Cerebellar cortex (tissue), 1 donor: ENCODE data around the gene ZNF804A.
"Not testable (repeated sequence)": the region's sequence is repeated elsewhere in the genome, so short reads cannot be mapped to it uniquely, and the experiment has no call there.

ENCODE experiments used
- DNase-seq: peaks from one replicate; pipeline ENCODE4 v3.0.0-alpha.2; 2015; ENCODE audit warnings: low spot score

ZNF804A gene

GRCh38 chr2:184824597-184824996 lies 226.3 kb downstream of the ZNF804A start:
- DNase-seq, result no peak

- no peak for DNase-seq
Observed at GRCh38 chr2:184830531-184830930, 232.2 kb downstream of the ZNF804A start.

- no peak for DNase-seq
Observed at GRCh38 chr2:184834699-184835397, 236.5 kb downstream of the ZNF804A start.

- DNase-seq, result no peak
Observed at GRCh38 chr2:184835398-184835715, 237.0 kb downstream of the ZNF804A start.

GRCh38 chr2:184847331-184847730 lies 249.0 kb downstream of the ZNF804A start:
- no peak for DNase-seq

GRCh38 chr2:184849516-184849915 lies 251.2 kb downstream of the ZNF804A start:
- no peak for DNase-seq

- no peak for DNase-seq
Observed at GRCh38 chr2:184851576-184851975, 253.2 kb downstream of the ZNF804A start.

GRCh38 chr2:184859187-184859586 lies 260.9 kb downstream of the ZNF804A start:
- no peak for DNase-seq

- DNase-seq, result no peak
Observed at GRCh38 chr2:184860744-184861143, 262.4 kb downstream of the ZNF804A start.

GRCh38 chr2:184875212-184875611 lies 276.9 kb downstream of the ZNF804A start:
- DNase-seq, result no peak

GRCh38 chr2:184875911-184876310 lies 277.6 kb downstream of the ZNF804A start:
- no peak for DNase-seq

GRCh38 chr2:184877909-184878308 lies 279.6 kb downstream of the ZNF804A start:
- no peak for DNase-seq

GRCh38 chr2:184879671-184880070 lies 281.3 kb downstream of the ZNF804A start:
- DNase-seq, result no peak

GRCh38 chr2:184886585-184886984 lies 288.3 kb downstream of the ZNF804A start:
- not testable (repeated sequence) for DNase-seq

- DNase-seq, result no peak
Observed at GRCh38 chr2:184890311-184890710, 292.0 kb downstream of the ZNF804A start.

- DNase-seq, result no peak
Observed at GRCh38 chr2:184904991-184905390, 306.7 kb downstream of the ZNF804A start.

GRCh38 chr2:184906160-184906559 lies 307.8 kb downstream of the ZNF804A start:
- no peak for DNase-seq

- DNase-seq, result peak; percentile 16
Observed at GRCh38 chr2:184906709-184907108, 308.4 kb downstream of the ZNF804A start.

GRCh38 chr2:184908966-184909365 lies 310.6 kb downstream of the ZNF804A start:
- peak; percentile 41 for DNase-seq

GRCh38 chr2:184920451-184920965 lies 322.2 kb downstream of the ZNF804A start:
- DNase-seq, result no peak

GRCh38 chr2:184921676-184922075 lies 323.3 kb downstream of the ZNF804A start:
- no peak for DNase-seq

GRCh38 chr2:184923751-184924150 lies 325.4 kb downstream of the ZNF804A start:
- no peak for DNase-seq

- no peak for DNase-seq
Observed at GRCh38 chr2:184927040-184927439, 328.7 kb downstream of the ZNF804A start.

- DNase-seq, result no peak
Observed at GRCh38 chr2:184936761-184937160, 338.4 kb downstream of the ZNF804A start.
